Upper lobe of left lung (tissue), 6 donors: ENCODE measurements around the gene MSI2. TPM values are rescaled to one million over a fixed set of nuclear protein-coding genes. Genes with fewer than 3 reads are reported as not detected.

Experiments used
- ATAC-seq, 2 donors: fragments of 200-7000 bp; cut with Tn5 transposase; one replicate each; pipeline ENCODE4 v1.9.1; 2022; ENCODE audit warnings: mild to moderate bottlenecking in 2 of 2, moderate library complexity in 2 of 2; ENCODE audit not compliant: low FRiP score in 2 of 2
- DNase-seq, 2 donors: peaks; one replicate each; pipeline ENCODE4 v3.0.0-alpha.2; 2019 to 2020
- H3K27ac ChIP-seq, 4 donors: fragments of 200-600 bp; sonication (generic); one replicate each; pipeline ENCODE4 v1.5.1; 2016 to 2019
- H3K27me3 ChIP-seq, 4 donors: fragments of 200-600 bp; sonication (generic); one replicate each; pipeline ENCODE4 v1.5.1; 2017 to 2019
- H3K36me3 ChIP-seq, 4 donors: fragments of 200-600 bp; sonication (generic); one replicate each; pipeline ENCODE4 v1.5.1; 2016 to 2019
- H3K4me1 ChIP-seq, 4 donors: fragments of 200-600 bp; sonication (generic); one replicate each; pipeline ENCODE4 v1.5.1; 2018 to 2019
- H3K4me3 ChIP-seq, 4 donors: fragments of 200-600 bp; sonication (generic); one replicate each; pipeline ENCODE4 v1.5.1; 2017 to 2019; ENCODE audit warnings: mild to moderate bottlenecking in 2 of 4, moderate library complexity in 1 of 4
- H3K9me3 ChIP-seq, 4 donors: fragments of 200-600 bp; sonication (generic); one replicate each; pipeline ENCODE4 v1.5.1; 2018 to 2019
- EP300 ChIP-seq, 4 donors: sonication (generic); formaldehyde crosslinking; IDR thresholded peaks; one replicate each; pipeline ENCODE4 v1.5.1; 2017; ENCODE audit warnings: antibody characterized with exemption in 4 of 4, control low read depth in 2 of 4
- POLR2A ChIP-seq, 4 donors: fragments of 450-650 bp; IDR thresholded peaks; one replicate each; pipeline ENCODE4 v1.5.1; 2016 to 2017; ENCODE audit warnings: antibody characterized with exemption in 4 of 4, mild to moderate bottlenecking in 2 of 4
- POLR2AphosphoS5 ChIP-seq, 2 donors: sonication (generic); formaldehyde crosslinking; IDR thresholded peaks; one replicate each; pipeline ENCODE4 v1.5.1; 2017; ENCODE audit warnings: antibody characterized with exemption in 2 of 2
- WGBS, 2 donors: methylation state at CpG; one replicate each; pipeline ENCODE4 v1.1.5; 2017 to 2018; 5-methylcytosine and 5-hydroxymethylcytosine counted together
- total RNA-seq, 6 donors: library from RNA; depleted of rRNA in 4 of 6; stranded (reverse); fragments of >200 nt in 4 of 6; gene quantifications; one replicate each; pipeline versions ENCODE4 v1.1.0 to v1.2.1, GENCODE V29; 2016 to 2021
- TF ChIP-seq, protein P1 (sequence below), 6 experiments: fragments of 450-650 bp in 4 of 6; fragments of 200-600 bp in 2 of 6; sonication (generic) in 2 of 6; IDR thresholded peaks; one replicate each; pipeline ENCODE4 v1.5.1; 2016 to 2019; ENCODE audit warnings: antibody characterized with exemption in 6 of 6
- donor health status: DM: no; HTN: no; CAD: no; lungs with moderate emphysema.
- donor health status: DM: no; HTN: yes; CAD: no; lungs with severe emphysema.

The MSI2 gene
- total RNA-seq, 6 donors from 2014 or later: 20.1 to 44.0 (median 32.2) TPM

DNA sequence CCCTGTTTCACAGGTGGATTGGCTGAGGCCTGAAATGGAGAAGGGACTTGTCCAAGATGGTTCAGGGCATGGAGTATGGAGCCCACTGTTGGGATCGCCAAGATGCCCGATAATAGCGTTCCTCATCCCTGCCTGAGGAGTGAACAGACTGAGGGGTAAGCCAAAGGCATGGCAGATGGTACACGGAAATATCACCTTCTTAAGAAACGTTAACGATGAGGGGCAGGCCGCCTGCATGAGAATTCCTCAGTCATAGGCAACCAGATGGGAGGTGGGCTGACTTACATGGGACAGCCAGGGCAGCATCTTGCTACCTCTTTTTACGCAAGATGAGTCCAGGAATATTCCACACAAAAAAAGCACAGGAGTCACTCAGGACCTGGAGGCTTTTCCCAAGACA lies 300.7 kb downstream of the MSI2 start:
- Histone ChIP-seq H3K4me3 (no peak overlapping the region), H3K27ac (no peak overlapping the region), H3K9me3 (no peaks in the 10 kb centered on the region), H3K27me3 (no peaks in the 10 kb centered on the region), H3K4me1 (peaks cover 8 to 17% (median 13%) of the 10 kb centered on the region in 4 donors), H3K36me3 (no peaks in the 10 kb centered on the region)
- 96 to 99% methylated on average over 8 of the region's 8 CpGs for WGBS, 2 donors
- TF ChIP-seq, protein P1, sequence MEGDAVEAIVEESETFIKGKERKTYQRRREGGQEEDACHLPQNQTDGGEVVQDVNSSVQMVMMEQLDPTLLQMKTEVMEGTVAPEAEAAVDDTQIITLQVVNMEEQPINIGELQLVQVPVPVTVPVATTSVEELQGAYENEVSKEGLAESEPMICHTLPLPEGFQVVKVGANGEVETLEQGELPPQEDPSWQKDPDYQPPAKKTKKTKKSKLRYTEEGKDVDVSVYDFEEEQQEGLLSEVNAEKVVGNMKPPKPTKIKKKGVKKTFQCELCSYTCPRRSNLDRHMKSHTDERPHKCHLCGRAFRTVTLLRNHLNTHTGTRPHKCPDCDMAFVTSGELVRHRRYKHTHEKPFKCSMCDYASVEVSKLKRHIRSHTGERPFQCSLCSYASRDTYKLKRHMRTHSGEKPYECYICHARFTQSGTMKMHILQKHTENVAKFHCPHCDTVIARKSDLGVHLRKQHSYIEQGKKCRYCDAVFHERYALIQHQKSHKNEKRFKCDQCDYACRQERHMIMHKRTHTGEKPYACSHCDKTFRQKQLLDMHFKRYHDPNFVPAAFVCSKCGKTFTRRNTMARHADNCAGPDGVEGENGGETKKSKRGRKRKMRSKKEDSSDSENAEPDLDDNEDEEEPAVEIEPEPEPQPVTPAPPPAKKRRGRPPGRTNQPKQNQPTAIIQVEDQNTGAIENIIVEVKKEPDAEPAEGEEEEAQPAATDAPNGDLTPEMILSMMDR (IDR thresholded peaks at IDR 0.05): no peak
- no peak for TF ChIP-seq EP300 (IDR thresholded peaks at IDR 0.05)
- TF ChIP-seq POLR2AphosphoS5 (IDR thresholded peaks at IDR 0.05): no peak
- no peak for TF ChIP-seq POLR2A (IDR thresholded peaks at IDR 0.05)
- DNase-seq (no peak), ATAC-seq (no peak)

- no peak for ATAC-seq
- DNase-seq: no peak
- Histone ChIP-seq H3K36me3 (no peaks in the 10 kb centered on the region), H3K9me3 (no peaks in the 10 kb centered on the region), H3K27ac (no peak overlapping the region), H3K4me1 (peaks cover 8 to 17% (median 13%) of the 10 kb centered on the region in 4 donors), H3K4me3 (no peak overlapping the region), H3K27me3 (no peaks in the 10 kb centered on the region)
- WGBS, 2 donors: 81 to 85% methylated on average over 4 of the region's 4 CpGs
- TF ChIP-seq EP300 (IDR thresholded peaks at IDR 0.05) (no peak), POLR2AphosphoS5 (IDR thresholded peaks at IDR 0.05) (no peak), POLR2A (IDR thresholded peaks at IDR 0.05) (no peak)
- TF ChIP-seq, protein P1 (IDR thresholded peaks at IDR 0.05): no peak
Measured at GRCh38 chr17:57557416-57557815, 301.1 kb downstream of the MSI2 start.

DNA sequence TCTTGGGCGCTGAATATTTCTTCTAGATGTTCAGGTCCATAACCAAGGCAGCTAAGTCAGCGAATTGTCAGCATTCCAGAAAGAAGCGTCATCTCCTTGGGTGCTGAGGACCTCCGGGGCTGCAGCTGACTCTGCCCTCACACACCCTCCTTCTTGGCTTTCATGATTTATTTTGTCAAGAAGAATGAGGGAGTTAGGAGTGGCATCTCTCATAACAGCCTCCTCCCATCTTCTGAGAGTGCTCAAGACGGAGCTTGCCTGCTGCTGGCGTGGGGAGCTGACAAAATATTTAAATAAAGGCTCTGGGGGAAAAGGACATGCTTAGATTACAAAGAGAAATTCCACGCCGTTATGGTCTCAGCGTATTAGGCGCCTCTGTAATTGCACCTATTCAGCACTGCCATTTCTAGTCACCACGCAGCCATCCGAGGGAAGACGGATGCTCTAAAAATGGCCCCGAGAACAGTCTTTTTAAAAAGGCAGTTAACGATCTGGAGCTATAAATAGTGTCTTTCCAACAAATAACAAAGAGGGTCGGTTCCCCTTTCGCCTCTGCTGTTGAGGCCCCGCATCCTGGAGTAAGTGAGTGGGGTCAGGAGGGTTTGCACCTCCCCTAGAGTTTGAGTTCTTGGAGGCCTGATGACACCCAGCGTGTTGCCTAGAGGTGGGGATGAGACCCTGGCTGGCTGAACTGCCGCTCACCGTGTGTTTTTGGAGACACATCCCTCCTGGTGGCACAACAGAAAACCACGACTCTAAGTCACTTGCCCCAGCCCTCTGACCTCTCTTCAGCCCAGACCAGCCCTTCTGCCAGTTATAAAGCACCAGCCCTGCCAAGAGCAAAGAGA lies 301.7 kb downstream of the MSI2 start:
- Histone ChIP-seq H3K27ac (no peak overlapping the region), H3K27me3 (no peaks in the 10 kb centered on the region)
- peak; percentile 30 to 42 for ATAC-seq

GRCh38 chr17:57559226-57559625 lies 302.9 kb downstream of the MSI2 start:
- Histone ChIP-seq H3K4me3 (no peak overlapping the region), H3K36me3 (no peaks in the 10 kb centered on the region), H3K27me3 (no peaks in the 10 kb centered on the region), H3K4me1 (peaks cover 4 to 9% (median 6%) of the 10 kb centered on the region in 4 donors), H3K9me3 (no peaks in the 10 kb centered on the region), H3K27ac (no peak overlapping the region)
- no peak for TF ChIP-seq POLR2AphosphoS5 (IDR thresholded peaks at IDR 0.05)
- TF ChIP-seq EP300 (IDR thresholded peaks at IDR 0.05): no peak
- TF ChIP-seq POLR2A (IDR thresholded peaks at IDR 0.05): no peak
- DNase-seq (no peak), ATAC-seq (no peak)
- 82 to 84% methylated on average over 7 of the region's 7 CpGs for WGBS, 2 donors

More for the DNA sequence above, 301.7 kb downstream of the MSI2 start:
- no peak for TF ChIP-seq EP300 (IDR thresholded peaks at IDR 0.05)
- TF ChIP-seq, protein P1 (IDR thresholded peaks at IDR 0.05): no peak
- no peak for TF ChIP-seq POLR2AphosphoS5 (IDR thresholded peaks at IDR 0.05)
- no peak for TF ChIP-seq POLR2A (IDR thresholded peaks at IDR 0.05)
- 49 to 51% methylated on average over 19 to 22 of the region's 22 CpGs for WGBS, 2 donors
- H3K4me1 ChIP-seq: peaks cover 8 to 17% (median 13%) of the 10 kb centered on the region in 4 donors
- no peak for DNase-seq
- H3K4me3 ChIP-seq: no peak overlapping the region
- H3K9me3 ChIP-seq: no peaks in the 10 kb centered on the region
- H3K36me3 ChIP-seq: no peaks in the 10 kb centered on the region

GRCh38 chr17:57559634-57560318 lies 303.5 kb downstream of the MSI2 start:
- ATAC-seq: no peak
- H3K36me3 ChIP-seq: no peaks in the 10 kb centered on the region
- WGBS, 2 donors: 77 to 91% methylated on average over 9 to 14 of the region's 14 CpGs
- no peaks in the 10 kb centered on the region for H3K27me3 ChIP-seq
- no peaks in the 10 kb centered on the region for H3K9me3 ChIP-seq
- H3K27ac ChIP-seq: no peak overlapping the region
- peaks cover 4 to 9% (median 6%) of the 10 kb centered on the region in 4 donors for H3K4me1 ChIP-seq
- no peak overlapping the region for H3K4me3 ChIP-seq
- DNase-seq: no peak
- TF ChIP-seq POLR2AphosphoS5 (IDR thresholded peaks at IDR 0.05) (no peak), POLR2A (IDR thresholded peaks at IDR 0.05) (no peak), EP300 (IDR thresholded peaks at IDR 0.05) (no peak)
- TF ChIP-seq, protein P1 (IDR thresholded peaks at IDR 0.05): no peak
